Glomerular endothelial cell (primary cell): ENCODE measurements around the gene STARD4. TPM values are rescaled to one million over a fixed set of nuclear protein-coding genes. Genes with fewer than 3 reads are reported as not detected.

Experiments used
- DNase-seq: peaks from one replicate; pipeline ENCODE4 v3.0.0-alpha.2; 2011; ENCODE audit warnings: low read depth, low spot score; ENCODE audit errors: extremely low read depth
- total RNA-seq: library from RNA; depleted of rRNA; stranded (reverse); fragments of >200 nt; gene quantifications from 2 replicates; pipeline ENCODE4 v1.2.3, GENCODE V29; 2015

The STARD4 gene, protein sequence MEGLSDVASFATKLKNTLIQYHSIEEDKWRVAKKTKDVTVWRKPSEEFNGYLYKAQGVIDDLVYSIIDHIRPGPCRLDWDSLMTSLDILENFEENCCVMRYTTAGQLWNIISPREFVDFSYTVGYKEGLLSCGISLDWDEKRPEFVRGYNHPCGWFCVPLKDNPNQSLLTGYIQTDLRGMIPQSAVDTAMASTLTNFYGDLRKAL
- 46.4 and 74.7 TPM in 2 replicates for total RNA-seq

DNA sequence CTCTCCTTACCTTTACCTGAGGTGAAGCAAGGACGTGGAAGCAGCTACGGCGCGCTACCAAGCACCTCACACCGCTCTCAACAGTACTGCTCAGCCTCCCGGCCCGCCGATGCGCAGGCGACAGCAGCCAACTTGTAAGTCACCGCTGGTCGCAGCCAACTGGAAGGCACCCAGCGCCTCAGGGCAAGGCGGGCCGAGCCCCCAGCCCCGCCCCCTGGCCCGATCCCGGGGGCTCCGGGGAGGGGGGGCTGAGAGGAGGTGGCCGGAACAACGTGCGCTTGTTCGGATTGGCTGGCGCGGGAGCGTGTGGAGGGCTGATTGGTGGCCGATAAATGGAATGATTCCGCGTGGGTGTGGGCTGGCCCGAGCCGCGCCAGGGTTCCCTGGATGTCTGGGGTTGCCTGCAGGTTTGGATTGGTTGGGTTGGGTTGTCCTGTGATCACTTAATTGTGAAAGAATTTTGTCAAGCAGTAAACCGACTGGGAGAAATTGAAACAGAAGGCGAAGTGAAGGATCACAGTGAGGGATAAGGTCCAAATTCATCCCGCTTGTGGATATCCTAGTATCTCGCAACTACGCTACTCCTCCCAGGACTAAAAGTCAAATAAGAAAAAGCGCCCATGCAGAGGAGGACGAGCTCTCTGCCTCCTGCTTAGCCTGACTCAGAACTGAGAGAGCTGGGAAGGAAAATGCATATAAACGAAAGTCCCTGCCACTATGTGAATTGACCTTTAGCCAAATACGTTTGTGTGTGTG, at the start of gene STARD4:
Gene STARD4 (minus strand): TSS at position 161 of the 756 bp plus-strand sequence. CDS start 5,102 bp downstream, outside the sequence.
- DNase-seq = peak; percentile 65

DNA sequence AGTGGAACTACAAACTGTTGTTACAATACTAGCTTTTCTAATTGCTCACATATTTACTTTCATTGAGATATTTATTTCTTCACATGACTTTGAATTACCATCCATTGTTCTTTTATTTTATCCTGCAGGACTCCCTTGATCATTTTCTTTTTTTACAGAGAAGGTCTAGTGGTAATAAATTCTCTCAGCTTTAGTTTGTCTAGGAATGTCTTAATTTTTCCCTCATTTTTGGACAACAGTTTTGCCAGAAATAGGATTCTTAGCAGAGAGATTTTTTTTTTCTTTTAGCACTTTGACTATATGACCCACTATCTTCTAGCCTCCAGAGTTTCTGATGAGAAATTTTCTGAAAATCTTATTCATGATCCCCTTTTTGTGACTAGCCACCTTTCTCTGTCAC, 47.3 kb upstream of the STARD4 start:
- no peak for DNase-seq

DNA sequence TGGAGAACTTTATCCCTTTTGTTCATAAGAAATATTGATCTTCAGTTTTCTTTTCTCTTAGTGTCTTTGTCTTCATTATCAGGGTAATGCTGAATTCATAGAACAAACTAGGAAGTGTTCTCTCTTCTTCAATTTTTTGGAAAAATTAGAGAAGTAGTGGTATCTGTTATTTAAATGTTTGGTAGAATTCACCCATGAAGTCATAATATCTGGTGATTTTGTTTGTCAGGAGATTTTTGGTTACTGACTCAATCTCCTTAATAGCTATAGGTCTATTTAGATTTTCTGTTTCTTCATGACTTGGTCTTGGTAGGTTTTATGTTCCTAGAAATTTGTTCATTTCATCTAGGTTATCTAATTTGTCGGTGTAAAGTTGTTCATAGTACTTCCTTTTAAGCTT, 45.4 kb upstream of the STARD4 start:
- DNase-seq = no peak

DNA sequence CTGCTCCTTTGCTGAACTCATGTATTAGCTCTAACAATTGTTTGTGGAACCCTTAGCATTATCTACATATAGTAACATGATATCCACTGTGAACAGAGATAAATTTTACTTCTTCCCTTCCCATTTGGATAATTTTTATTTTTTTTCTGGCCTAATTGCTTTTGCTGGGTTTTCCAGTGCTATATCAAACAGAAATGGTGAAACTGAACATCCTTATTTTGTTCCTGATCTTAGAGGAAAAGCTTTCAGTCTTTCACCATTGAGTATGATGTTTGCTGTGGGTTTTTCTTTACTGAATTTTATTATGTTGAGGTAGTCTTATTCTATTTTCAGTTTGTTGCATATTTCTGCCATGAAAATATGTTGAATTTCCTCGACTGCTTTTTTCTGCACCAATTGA, 44.8 kb upstream of the STARD4 start:
- no peak for DNase-seq

DNA sequence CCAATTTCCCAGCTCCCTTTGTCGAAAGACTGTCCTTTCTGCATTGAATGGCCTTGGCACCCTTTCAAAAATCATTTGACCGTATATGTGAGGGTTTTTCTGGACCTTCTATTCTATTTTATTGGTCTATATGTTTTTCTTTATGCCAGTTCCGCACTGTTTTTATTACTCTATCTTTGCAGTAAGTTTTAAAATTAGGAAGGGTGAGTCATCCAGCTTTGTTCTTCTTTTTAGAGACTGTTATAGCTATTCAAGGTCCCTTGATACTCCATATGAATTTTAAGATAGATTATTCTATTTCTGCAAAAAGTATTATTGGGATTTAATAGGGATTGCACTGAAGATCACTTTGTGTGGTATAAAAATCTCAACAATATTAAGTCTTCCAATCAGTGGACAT, 44.2 kb upstream of the STARD4 start:
- DNase-seq = no peak

DNA sequence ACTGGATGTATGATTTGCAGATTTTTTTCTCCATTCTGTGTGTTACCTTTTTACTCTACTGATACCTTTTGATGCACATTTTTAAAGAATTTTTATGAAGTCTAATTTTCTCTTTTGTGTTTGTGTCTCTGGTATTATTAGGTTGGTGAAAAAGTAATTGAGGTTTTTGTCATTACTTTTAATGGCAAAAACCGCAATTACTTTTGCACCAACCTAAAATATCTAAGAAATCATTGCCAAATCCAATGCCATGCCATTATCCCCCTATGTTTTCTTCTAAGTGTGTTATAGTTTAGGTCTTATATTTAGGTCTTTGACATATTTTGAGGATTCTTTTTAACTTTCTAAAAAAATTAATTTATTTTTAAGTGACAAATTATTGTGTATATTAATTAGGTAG, 43.4 kb upstream of the STARD4 start:
- DNase-seq = no peak

DNA sequence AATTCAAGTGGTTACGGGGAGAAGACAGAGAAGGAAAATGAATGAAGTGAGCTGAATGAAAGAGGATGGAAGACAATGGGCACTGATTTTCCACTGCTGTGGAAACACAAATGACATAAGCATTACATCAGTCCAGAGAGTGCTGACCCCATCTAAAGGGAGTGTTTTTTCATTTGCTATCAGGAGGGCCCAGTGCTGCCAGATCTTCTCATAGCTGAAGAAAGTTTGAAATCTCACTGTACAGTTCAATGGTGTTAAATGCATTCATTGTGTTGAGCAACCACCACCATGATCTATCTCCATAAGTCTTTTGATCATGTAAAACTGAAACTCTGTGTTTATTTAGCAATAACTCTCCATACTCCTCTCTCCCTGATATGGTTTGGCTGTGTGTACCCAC, 41.5 kb upstream of the STARD4 start:
- DNase-seq = no peak

DNA sequence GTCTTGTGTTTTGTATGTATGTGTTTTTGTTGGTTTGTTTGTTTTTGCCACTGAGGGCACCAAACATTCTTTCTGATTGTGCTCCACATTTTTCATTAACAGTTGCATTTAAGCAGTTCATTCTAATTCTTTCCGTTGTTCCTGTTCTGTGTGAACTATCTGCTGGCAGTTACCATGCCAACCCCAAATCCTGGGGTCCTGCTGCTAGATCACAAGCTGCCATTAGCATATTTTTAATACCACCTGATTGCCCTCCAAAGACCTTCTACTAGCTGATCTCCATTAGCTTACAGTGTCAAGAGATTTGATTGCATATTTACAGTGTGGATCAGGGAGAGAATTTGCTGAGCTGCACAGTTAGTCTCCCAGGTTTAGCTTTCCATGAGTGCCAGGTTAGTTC, 40.6 kb upstream of the STARD4 start:
- DNase-seq = no peak

DNA sequence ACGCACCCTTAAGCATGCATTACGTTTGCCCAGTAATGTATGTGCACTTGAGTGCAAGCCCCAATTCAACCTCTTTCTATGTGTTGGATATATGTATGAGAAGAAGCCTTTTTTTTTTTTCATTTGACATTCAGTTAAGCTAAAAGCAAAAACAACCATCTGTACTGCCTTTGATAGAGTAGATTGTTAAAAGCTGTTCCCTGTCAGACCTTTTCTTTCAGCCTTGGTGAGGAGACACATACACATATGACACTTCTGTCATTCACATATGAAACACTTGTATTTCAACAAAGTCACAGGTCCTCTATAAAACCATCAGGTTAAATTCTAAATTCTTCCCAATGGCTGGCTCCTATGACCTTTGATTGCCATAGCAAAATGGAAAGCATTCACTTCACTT, 40.2 kb upstream of the STARD4 start:
- DNase-seq = no peak

DNA sequence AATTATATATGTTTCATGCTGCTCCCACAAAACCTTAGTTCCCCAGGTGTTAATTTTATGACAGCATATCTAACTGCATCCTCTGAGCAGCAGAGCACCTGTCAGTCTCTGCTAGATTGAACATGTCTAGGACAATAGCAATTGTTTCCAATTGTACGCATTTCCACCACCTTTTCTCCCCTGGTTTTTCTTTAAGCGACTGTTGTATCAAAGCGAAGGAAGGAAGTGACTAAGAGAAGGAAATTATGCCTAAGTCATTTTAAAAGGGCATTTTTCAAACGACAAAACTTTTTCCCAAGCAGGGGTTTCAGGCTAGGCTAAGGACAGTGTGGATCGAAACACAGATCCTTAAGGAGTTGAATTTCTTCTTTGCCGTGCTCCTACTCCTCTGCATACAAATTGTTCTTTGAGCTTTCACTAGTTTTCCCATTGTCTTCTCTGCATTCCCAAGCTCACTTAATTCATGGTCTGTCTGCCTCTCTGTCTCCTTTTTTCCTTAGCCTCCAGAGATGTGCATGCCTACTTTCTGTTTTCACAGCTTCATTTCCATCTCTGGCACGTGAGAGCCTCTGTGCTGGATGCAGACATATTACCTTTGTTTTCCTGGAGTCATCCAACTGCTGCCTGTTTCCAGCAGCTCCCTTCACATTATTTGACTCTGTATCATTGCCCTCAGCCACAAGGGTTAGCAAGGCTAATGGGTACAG, 39.4 kb upstream of the STARD4 start:
- DNase-seq = peak; percentile 90

DNA sequence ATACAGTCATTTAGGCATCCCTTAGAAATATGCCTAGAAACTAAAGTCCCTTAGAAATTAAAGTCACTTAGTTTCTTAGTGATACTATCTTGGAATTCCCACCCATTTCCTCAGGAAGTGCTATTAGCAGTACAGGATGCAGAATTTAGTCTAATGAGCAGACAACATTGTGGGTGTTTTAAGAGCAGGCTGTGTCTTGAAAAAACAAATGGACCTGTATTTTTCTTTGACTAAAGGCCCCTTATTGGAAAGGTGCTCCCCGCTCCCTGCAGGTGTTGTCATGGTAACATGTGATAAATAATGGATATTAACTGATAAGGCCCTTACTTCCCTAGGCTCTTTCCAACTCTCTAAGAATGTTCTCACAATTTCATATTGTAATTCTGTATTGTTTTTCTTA, 38.8 kb upstream of the STARD4 start:
- DNase-seq = peak; percentile 56

DNA sequence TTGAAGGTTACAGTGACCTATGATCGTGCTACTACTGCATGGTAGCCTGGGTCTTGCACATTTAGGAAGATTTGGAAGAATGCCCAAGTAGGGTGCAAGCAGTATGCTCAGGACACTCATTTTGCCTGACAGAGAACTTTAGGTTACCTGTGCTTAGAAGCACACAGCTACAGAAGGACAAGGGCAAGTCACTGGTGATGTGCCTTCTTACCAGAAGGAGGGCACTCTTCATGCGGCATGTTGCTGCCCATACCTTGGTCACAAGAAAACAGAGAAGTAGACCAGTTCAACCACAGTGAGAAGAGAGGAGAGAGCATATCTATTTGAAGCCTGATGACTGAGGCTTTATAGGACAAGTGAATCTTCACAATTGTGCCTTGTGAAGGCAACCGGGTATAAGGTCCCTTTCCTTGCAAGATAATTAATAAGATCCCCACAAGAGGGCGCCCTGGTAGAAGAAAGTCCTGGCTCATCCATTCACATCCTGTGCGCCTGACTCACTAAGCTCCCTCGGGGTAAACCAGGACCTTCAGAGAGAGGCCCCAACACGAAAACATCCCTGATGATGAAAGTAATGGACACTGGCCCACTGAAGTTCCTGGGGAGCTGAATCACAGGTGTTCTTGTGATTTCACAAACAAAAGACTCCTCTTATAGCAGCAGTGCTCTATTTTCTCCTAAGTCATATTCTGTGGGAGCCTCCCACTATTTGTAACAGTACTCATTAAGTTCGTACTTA, 38.1 kb upstream of the STARD4 start:
- DNase-seq = peak; percentile 95

DNA sequence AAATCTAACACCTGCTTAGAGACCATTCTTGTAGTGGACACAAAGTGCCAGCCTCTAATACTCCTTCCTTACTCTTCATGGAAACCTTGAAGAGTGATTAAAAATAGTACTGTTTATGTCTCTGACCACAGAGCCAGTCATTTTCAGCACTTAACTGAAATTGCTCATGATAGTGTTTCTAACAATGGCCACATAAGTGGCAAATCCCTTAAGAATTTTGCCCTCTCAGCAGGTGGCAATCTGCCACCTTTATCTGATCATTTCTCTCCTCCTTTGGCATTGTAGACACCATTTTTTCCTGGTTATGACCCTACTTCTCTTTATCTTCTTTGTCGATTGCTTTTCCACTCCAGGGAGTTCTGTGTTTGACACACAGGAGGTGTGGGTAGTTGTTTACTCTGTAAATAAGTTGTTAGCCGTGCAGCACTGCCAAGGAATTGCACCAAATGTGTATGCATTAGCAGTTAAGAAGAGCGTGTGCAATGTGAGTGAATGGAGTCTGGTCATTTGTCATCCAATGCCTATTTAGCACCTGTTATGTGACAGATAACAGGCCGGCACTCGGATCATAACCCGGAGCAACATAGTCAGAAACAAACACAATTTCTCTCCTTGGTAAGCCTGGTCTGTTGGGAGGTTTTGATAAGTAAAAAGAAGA, 36.8 kb upstream of the STARD4 start:
- no peak for DNase-seq

DNA sequence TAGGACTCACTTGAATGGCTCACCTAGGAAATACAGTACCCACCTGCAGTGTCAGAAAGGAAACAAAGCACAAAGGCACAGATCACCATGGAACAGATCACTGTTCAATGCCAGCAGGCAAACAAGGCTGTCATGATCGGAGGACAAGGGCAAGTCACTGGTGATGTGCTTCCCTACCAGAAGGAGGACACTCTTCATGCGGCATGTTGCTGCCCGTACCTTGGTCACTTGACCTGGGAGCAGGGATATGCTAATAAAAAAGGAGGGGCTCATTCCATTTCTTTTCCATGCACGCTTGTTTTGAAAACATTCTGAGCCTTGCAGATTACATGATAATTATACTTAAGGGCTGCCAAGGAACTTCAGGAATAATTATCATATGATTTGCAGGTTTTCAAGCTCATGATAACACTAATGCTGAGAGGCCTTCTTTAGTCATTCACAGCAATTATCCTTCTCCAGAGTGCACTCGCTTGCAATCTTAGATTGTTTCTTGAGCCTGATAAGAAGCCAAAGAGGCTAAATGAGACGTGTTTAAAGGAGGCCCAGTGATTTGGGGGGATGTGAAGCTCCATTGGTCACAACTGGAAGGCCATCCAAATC, 36.1 kb upstream of the STARD4 start:
- DNase-seq = no peak

DNA sequence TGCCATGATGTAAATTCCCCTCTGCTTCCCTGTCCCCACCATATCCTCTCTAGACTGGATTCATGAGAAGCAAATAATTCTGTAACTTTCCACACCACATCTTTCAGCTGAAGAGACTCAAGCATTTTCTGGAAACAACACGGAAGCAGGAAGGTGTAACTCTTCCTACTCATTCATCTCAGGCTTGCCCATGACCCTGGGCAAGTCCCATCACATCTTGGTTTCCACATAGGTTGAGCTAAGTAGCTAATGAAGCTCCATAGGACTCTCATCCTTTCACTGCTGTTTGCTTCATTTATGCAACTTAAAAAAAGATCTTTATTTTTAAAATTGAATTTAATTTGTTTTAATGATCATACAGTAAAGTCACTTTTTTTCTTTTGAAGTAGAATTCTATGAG, 32.7 kb upstream of the STARD4 start:
- no peak for DNase-seq

DNA sequence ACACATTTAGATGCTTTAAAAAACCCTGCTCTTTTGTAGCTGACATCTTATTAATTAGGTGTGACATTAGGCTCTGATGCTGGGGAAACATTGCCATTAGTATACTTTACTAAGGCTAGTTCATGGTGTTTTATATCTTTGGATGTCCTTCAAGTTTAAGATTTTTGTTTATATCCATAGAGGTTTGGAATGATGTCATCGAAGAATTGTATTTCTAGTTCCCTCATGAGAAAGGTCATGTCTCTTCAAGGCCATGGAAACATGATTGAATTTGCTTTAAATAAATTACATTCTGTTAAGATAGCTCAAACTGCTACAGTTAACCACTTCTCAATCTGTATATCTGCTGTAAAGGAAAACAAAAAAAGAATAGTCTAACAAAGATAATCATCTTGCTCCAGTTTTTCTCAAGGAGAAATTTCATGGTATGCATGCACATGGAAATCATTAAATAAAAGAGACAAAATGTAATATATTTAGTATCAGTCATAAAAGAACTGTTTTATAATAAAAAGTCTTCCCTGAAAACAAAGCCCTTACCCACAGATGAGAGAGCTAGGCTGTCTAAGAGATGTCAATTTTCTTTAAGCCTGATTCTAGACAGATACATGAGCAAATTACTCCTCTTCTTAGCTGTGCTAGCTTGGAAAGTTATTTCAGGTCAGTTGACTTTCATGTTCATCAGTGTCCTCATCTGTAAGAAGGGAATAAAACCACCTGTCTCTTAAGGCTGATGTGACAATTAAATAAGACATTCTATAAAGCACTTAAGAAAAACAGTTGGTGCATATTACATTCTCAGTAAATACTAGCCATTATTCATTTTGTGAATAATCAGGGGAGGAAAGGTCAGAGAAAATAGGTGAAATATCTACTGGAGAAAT, 25.0 kb upstream of the STARD4 start:
- no peak for DNase-seq

DNA sequence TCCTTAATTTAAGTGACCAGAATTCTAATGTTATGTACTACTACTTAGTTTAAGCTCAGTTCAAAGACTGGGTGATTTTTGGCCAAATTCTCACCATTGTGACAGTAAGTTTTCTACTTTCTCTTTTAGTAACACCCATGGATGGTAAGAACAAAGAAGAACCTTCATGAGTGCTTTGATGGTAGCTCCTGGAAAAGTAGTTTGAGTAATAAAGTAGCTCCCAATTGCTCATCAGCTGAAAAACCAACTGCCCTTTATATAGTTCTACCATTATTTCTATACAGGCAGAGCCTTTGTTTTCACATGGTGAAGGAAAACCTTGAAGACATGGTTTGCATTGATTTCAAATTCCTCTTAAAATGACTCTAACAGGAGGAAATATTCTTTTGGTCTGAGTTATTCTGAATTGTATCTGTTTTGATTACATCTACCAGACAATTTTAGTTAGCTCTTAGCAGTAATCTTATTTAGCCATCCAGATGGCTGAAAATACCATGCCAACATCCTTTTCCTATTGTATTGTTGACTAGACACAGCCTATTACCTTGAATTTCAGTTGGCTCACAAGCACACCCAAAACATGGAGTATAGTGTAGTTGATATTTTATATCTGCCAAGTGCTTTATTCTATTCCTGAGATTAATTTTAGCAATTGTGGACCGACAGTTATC, 23.7 kb upstream of the STARD4 start:
- DNase-seq = no peak

DNA sequence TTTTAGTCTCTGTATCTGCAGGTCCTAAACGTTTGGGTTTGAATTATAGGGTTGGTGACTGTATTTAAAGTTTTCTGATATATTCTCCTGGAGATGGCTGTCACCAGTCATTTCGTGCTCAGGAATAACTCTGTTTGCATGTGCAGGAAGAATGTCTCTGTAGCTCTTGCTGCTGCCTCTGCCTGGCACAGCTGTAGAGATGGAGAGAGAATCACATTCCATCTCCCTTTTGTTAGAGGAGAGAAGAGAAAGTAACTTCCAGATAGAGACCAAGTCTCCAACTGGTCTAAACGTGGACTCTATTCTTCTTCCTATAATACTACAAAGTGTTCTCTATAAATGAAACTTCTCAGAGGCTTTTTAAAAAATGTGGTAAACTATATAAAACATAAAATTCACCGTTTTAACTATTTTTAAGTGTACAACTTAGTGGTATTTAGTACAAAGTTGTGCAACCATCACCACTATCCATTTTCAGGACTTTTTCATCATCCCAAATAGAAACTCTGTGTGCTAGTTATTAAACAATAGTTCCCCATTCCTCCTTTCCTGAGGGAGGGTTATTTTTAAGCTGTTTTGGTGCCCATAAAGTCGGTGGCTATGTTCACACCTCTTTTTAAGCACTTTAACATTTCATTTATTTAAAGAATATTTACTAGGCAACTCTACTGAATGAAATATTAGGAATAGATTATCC, 20.7 kb upstream of the STARD4 start:
- no peak for DNase-seq
